T47D (cell line): ENCODE data around the gene AQR.
"Not testable (repeated sequence)": the region's sequence is repeated elsewhere in the genome, so short reads cannot be mapped to it uniquely, and the experiment has no call there.

Source experiments
- DNase-seq, 2 experiments: peaks; one replicate each; pipeline versions ENCODE4 v3.0.0 to v3.0.0-alpha.2; 2011 to 2012; ENCODE audit warnings: low read depth in 1 of 2, low spot score in 1 of 2
- JUND ChIP-seq: IDR thresholded peaks from 2 replicates; pipeline ENCODE4 v1.6.1; 2012; ENCODE audit warnings: low read depth
- in situ Hi-C: cut with HindIII; loops from 2 replicates; pipeline ENCODE4 v1.10.0; 2016; ENCODE audit warnings: low sequenced_read_pairs, low pct_unique_long_range_greater_than_20kb

Gene AQR

GRCh38 chr15:34850121-34850520 is 119.4 kb downstream of the AQR start:
- DNase-seq: no peak
- no peak for TF ChIP-seq JUND
- in situ Hi-C loops: no loop called here

GRCh38 chr15:34849364-34849959 is 120.1 kb downstream of the AQR start:
- TF ChIP-seq JUND: no peak
- DNase-seq: no peak
- in situ Hi-C loops: no loop called here

GRCh38 chr15:34847598-34847997 is 121.9 kb downstream of the AQR start:
- DNase-seq: no peak
- in situ Hi-C loops: no loop called here
- no peak for TF ChIP-seq JUND

- DNase-seq: no peak
- TF ChIP-seq JUND: no peak
- in situ Hi-C loops: no loop called here
Observed at GRCh38 chr15:34841262-34841725, 128.2 kb downstream of the AQR start.

GRCh38 chr15:34838282-34838681 is 131.3 kb downstream of the AQR start:
- TF ChIP-seq JUND: no peak
- in situ Hi-C loops: no loop called here
- DNase-seq: no peak

- in situ Hi-C loops: no loop called here
- DNase-seq: no peak
- TF ChIP-seq JUND: no peak
Observed at GRCh38 chr15:34837246-34838016, 132.1 kb downstream of the AQR start.

GRCh38 chr15:34828145-34828911 is 141.2 kb downstream of the AQR start:
- in situ Hi-C loops: no loop called here
- TF ChIP-seq JUND: no peak
- no peak for DNase-seq

GRCh38 chr15:34821831-34822230 is 147.7 kb downstream of the AQR start:
- in situ Hi-C loops: no loop called here
- no peak for DNase-seq
- no peak for TF ChIP-seq JUND

- TF ChIP-seq JUND: no peak
- in situ Hi-C loops: no loop called here
Observed at GRCh38 chr15:34820110-34820509, 149.4 kb downstream of the AQR start.

GRCh38 chr15:34818526-34818925 is 151.0 kb downstream of the AQR start:
- DNase-seq: no peak
- in situ Hi-C loops: no loop called here
- TF ChIP-seq JUND: no peak

More at GRCh38 chr15:34820110-34820509, 149.4 kb downstream of the AQR start:
- no peak for DNase-seq

GRCh38 chr15:34815836-34816235 is 153.7 kb downstream of the AQR start:
- in situ Hi-C loops: no loop called here
- no peak for TF ChIP-seq JUND
- no peak for DNase-seq

- no peak for DNase-seq
- no peak for TF ChIP-seq JUND
- in situ Hi-C loops: no loop called here
Observed at GRCh38 chr15:34813446-34814190, 155.9 kb downstream of the AQR start.

GRCh38 chr15:34812868-34813365 is 156.6 kb downstream of the AQR start:
- DNase-seq, in situ Hi-C loops: not testable (repeated sequence)
